ENCODE data around the gene NUP210L. TPM values are rescaled to one million over a fixed set of nuclear protein-coding genes. Genes with fewer than 3 reads are reported as not detected.

The NUP210L gene
- total and polyA plus RNA-seq, 2 of the 13 experiments (the other 11 are each of a cell fraction or from before 2014, with no cell fraction given) = not detected

- Histone ChIP-seq H3K9me3 (ENCODE audit: low read length) (no peaks in the 10 kb centered on the region), H3K36me3 (replicated peaks in 1 of 2; ENCODE audit: control insufficient read depth in 1 of 2, insufficient read depth in 2 of 2, low read length in 2 of 2) (peaks cover 26 to 58% of the 10 kb centered on the region in 2 experiments), H3K9ac (ENCODE audit: insufficient read depth, low read depth, low read length) (no peak overlapping the region), H3K79me2 (ENCODE audit: insufficient read depth, low read length) (peaks cover 49% of the 10 kb centered on the region), H3K27ac (ENCODE audit: extremely low read length, insufficient read depth, low read length) (no peak overlapping the region), H4K20me1 (ENCODE audit: insufficient read depth, low read length) (peaks cover 21% of the 10 kb centered on the region), H2AFZ (ENCODE audit: low read length) (no peak overlapping the region), H3K4me3 (replicated peaks in 1 of 3; ENCODE audit: insufficient read depth in 1 of 3, low read depth in 2 of 3, low read length in 3 of 3) (no peak overlapping the region), H3K4me1 (ENCODE audit: insufficient read depth, low read length) (peaks cover 27% of the 10 kb centered on the region), H3K4me2 (ENCODE audit: low read depth, low read length) (no peak overlapping the region), H3K27me3 (ENCODE audit: control insufficient read depth in 1 of 2, insufficient read depth in 2 of 2, low read length in 2 of 2) (no peaks in the 10 kb centered on the region)
- FAIRE-seq = no peak
- no peak for ATAC-seq
- intact Hi-C loops (cut with micrococcal nuclease; ENCODE audit: unreplicated experiment) (no loop called here), in situ Hi-C loops (cut with HindIII; ENCODE audit: extremely low pct_ligation_motif_present, low pct_unique_long_range_greater_than_20kb) (no loop called here)
- no peak for DNase-seq (ENCODE audit: low spot score)
- CTCF ChIA-PET (ENCODE audit: low intra/inter-chr PET ratio, low total read pairs) = no interaction called here
- TF ChIP-seq ZBTB7B (CRISPR knock-in tag; IDR thresholded peaks at IDR 0.05) = no peak
- no peak for TF ChIP-seq NFYB (CRISPR knock-in tag; IDR thresholded peaks at IDR 0.05)
- TF ChIP-seq ETV5 (CRISPR knock-in tag; IDR thresholded peaks at IDR 0.05; ENCODE audit: borderline replicate concordance) = no peak
- no peak for TF ChIP-seq ZNF605 (CRISPR knock-in tag; IDR thresholded peaks at IDR 0.05)
- no peak for TF ChIP-seq TBL1XR1 (IDR thresholded peaks at IDR 0.05; ENCODE audit: borderline replicate concordance, low read length, partially characterized antibody)
- TF ChIP-seq, protein P1, sequence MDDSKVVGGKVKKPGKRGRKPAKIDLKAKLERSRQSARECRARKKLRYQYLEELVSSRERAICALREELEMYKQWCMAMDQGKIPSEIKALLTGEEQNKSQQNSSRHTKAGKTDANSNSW (CRISPR knock-in tag; IDR thresholded peaks at IDR 0.05; ENCODE audit: borderline replicate concordance) = no peak
- TF ChIP-seq ESRRA (CRISPR knock-in tag; IDR thresholded peaks at IDR 0.05; ENCODE audit: low read depth) = no peak
- TF ChIP-seq PHF20 (CRISPR knock-in tag; IDR thresholded peaks at IDR 0.05) = no peak
- no peak for TF ChIP-seq ATF3 (CRISPR knock-in tag; IDR thresholded peaks at IDR 0.05)
- no peak for TF ChIP-seq AKAP8 (CRISPR knock-in tag; IDR thresholded peaks at IDR 0.05)
- TF ChIP-seq, protein P2, sequence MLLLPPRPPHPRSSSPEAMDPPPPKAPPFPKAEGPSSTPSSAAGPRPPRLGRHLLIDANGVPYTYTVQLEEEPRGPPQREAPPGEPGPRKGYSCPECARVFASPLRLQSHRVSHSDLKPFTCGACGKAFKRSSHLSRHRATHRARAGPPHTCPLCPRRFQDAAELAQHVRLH (CRISPR knock-in tag; IDR thresholded peaks at IDR 0.05; ENCODE audit: borderline replicate concordance, low read depth) = no peak
- TF ChIP-seq ATAD3A (CRISPR knock-in tag; IDR thresholded peaks at IDR 0.05) = no peak
- TF ChIP-seq KLF16 (CRISPR knock-in tag; IDR thresholded peaks at IDR 0.05) = no peak
- no peak for TF ChIP-seq ZNF629 (CRISPR knock-in tag; conservative IDR thresholded peaks at IDR 0.05)
- no peak for TF ChIP-seq NR0B2 (CRISPR knock-in tag; IDR thresholded peaks at IDR 0.05)
- TF ChIP-seq NR3C1 (CRISPR knock-in tag; IDR thresholded peaks at IDR 0.05) = no peak
- TF ChIP-seq CREB1 (IDR thresholded peaks at IDR 0.05) = no peak
- no peak for TF ChIP-seq CREB1 (CRISPR knock-in tag; IDR thresholded peaks at IDR 0.05)
- TF ChIP-seq KAT2B (IDR thresholded peaks at IDR 0.05; ENCODE audit: borderline replicate concordance, low read depth, low read length) = no peak
- BruUV-seq (replicated peaks) = no TSS peak
- 96% methylated on average over 4 of the region's 4 CpGs for WGBS (ENCODE audit: low lambda C conversion rate)
- POLR2A ChIA-PET = no interaction called here
Observed at GRCh38 chr1:154174654-154175053, 19.8 kb upstream of the NUP210L start.

All from HepG2 (cell line).